Daoy (cell line): Measurements from ENCODE around the gene PBRM1. TPM values are rescaled to one million over a fixed set of nuclear protein-coding genes. Genes with fewer than 3 reads are reported as not detected.
"Not testable (repeated sequence)": the region's sequence is repeated elsewhere in the genome, so short reads cannot be mapped to it uniquely, and the experiment has no call there.

Experiments used
- DNase-seq: peaks from one replicate; pipeline ENCODE4 v3.0.0-alpha.2; 2015; ENCODE audit warnings: low read depth
- total RNA-seq: library from RNA; depleted of rRNA; stranded (reverse); fragments of >200 nt; shearing (Covaris generic); gene quantifications from 2 replicates; pipeline ENCODE4 v1.2.3, GENCODE V29; 2014

PBRM1 gene
- total RNA-seq, 1 experiment from 2014 or later: 36.7 TPM

GRCh38 chr3:52536369-52537164 lies 149.1 kb downstream of the PBRM1 start, which contains the start of gene UQCC5:
UQCC5 (plus strand) TSS chr3:52536605; CDS start chr3:52536756, 151 bp downstream.
- DNase-seq: peak; percentile 99

- DNase-seq: no peak
These were observed 149.7 kb downstream of the PBRM1 start for GRCh38 chr3:52536112-52536368.

GRCh38 chr3:52535411-52536111 lies 150.2 kb downstream of the PBRM1 start:
- no peak for DNase-seq

GRCh38 chr3:52534281-52535183 lies 151.2 kb downstream of the PBRM1 start:
- no peak for DNase-seq

GRCh38 chr3:52533623-52534280 lies 152.0 kb downstream of the PBRM1 start, which contains the start of gene NT5DC2:
NT5DC2 (minus strand) TSS chr3:52533857; CDS start chr3:52533737, 120 bp downstream.
- DNase-seq: peak; percentile 85

GRCh38 chr3:52532838-52533622 lies 152.7 kb downstream of the PBRM1 start:
- peak; percentile 27 for DNase-seq

- peak; percentile 83 for DNase-seq
These were observed 153.2 kb downstream of the PBRM1 start for GRCh38 chr3:52532517-52532837.

- DNase-seq: peak; percentile 2
These were observed 153.7 kb downstream of the PBRM1 start for GRCh38 chr3:52531860-52532516.

GRCh38 chr3:52530918-52531826 lies 154.5 kb downstream of the PBRM1 start:
- DNase-seq: peak; percentile 0

- DNase-seq: peak; percentile 33
These were observed 156.1 kb downstream of the PBRM1 start for GRCh38 chr3:52529376-52530333.

GRCh38 chr3:52528586-52529375 lies 156.9 kb downstream of the PBRM1 start:
- no peak for DNase-seq

- no peak for DNase-seq
These were observed 157.8 kb downstream of the PBRM1 start for GRCh38 chr3:52527732-52528585.

GRCh38 chr3:52527039-52527731 lies 158.5 kb downstream of the PBRM1 start:
- DNase-seq: no peak

GRCh38 chr3:52526671-52527038 lies 159.1 kb downstream of the PBRM1 start:
- DNase-seq: not testable (repeated sequence)

GRCh38 chr3:52525680-52526561 lies 159.8 kb downstream of the PBRM1 start:
- DNase-seq: no peak
